ENCODE measurements around the gene TCF7.

TCF7 gene

GRCh38 chr5:134131578-134132350 lies 17.3 kb downstream of the TCF7 start:
- no peak for DNase-seq

GRCh38 chr5:134132372-134133187 lies 18.1 kb downstream of the TCF7 start:
- peak; percentile 67 for DNase-seq

- no peak for DNase-seq
Observed at GRCh38 chr5:134133188-134133994, 18.9 kb downstream of the TCF7 start.

GRCh38 chr5:134133995-134134541 lies 19.6 kb downstream of the TCF7 start:
- DNase-seq, result no peak

GRCh38 chr5:134135091-134135655 lies 20.7 kb downstream of the TCF7 start:
- DNase-seq, result no peak

GRCh38 chr5:134136221-134136631 lies 21.7 kb downstream of the TCF7 start:
- DNase-seq, result no peak

- no peak for DNase-seq
Observed at GRCh38 chr5:134136771-134137170, 22.3 kb downstream of the TCF7 start.

GRCh38 chr5:134138416-134139376 lies 24.2 kb downstream of the TCF7 start:
- DNase-seq, result peak; percentile 77

- DNase-seq, result no peak
Observed at GRCh38 chr5:134139377-134139851, 24.9 kb downstream of the TCF7 start.

GRCh38 chr5:134139891-134140469 lies 25.5 kb downstream of the TCF7 start:
- DNase-seq, result no peak

GRCh38 chr5:134140530-134141201 lies 26.2 kb downstream of the TCF7 start:
- peak; percentile 64 for DNase-seq

- DNase-seq, result no peak
Observed at GRCh38 chr5:134141331-134142050, 27.0 kb downstream of the TCF7 start.

GRCh38 chr5:134142052-134142451 lies 27.6 kb downstream of the TCF7 start:
- DNase-seq, result no peak

- no peak for DNase-seq
Observed at GRCh38 chr5:134142806-134143205, 28.3 kb downstream of the TCF7 start.

- DNase-seq, result no peak
Observed at GRCh38 chr5:134143431-134143830, 28.9 kb downstream of the TCF7 start.

GRCh38 chr5:134143944-134144941 lies 29.8 kb downstream of the TCF7 start:
- no peak for DNase-seq

- no peak for DNase-seq
Observed at GRCh38 chr5:134145041-134145757, 30.7 kb downstream of the TCF7 start.

Measured in activated naive CD4-positive, alpha-beta T cell treated with anti-CD3 and anti-CD28 coated beads, Interleukin-2, amount 50 U/mL, for 16 hours (primary cell).